PC-9 (cell line): Measurements from ENCODE around the gene DLX4. TPM values are rescaled to one million over a fixed set of nuclear protein-coding genes. Genes with fewer than 3 reads are reported as not detected.
A peak's percentile ranks its signal among the peaks of the same experiment; 100 is the strongest.

Source experiments
- BruUV-seq: library from RNA; stranded (reverse); fragments of 400-500 nt; replicated peaks from 2 replicates; lab custom pipeline; 2021; lab: Mats Ljungman, UMichigan
- CTCF ChIA-PET: fragments of 300-600 bp; sonication (Branson Sonifier 250); formaldehyde crosslinking; loops from one replicate; lab custom pipeline; 2022; ENCODE audit warnings: antibody characterized with exemption; lab: Charles Lee
- POLR2A ChIA-PET: fragments of 300-600 bp; sonication (Branson Sonifier 250); formaldehyde crosslinking; loops from one replicate; lab custom pipeline; 2022; ENCODE audit warnings: antibody characterized with exemption; ENCODE audit not compliant: unreplicated experiment; lab: Charles Lee
- DNase-seq, 2 experiments: peaks; one replicate each; pipeline versions ENCODE4 v3.0.0 to v3.0.0-alpha.2; 2015 to 2022; ENCODE audit warnings: mixed read lengths in 1 of 2
- H2AFZ ChIP-seq: fragments of 200-600 bp; sonication (generic); 2 replicates; pipeline ENCODE4 v1.8.1; 2017; ENCODE audit warnings: antibody characterized with exemption
- H3F3A ChIP-seq: fragments of 200-600 bp; sonication (generic); 2 replicates; pipeline ENCODE4 v1.8.1; 2017; ENCODE audit warnings: antibody characterized with exemption, mild to moderate bottlenecking, low read depth; ENCODE audit not compliant: insufficient read depth
- H3K27ac ChIP-seq: fragments of 200-600 bp; sonication (generic); 2 replicates; pipeline ENCODE4 v1.6.1; 2016; ENCODE audit warnings: mixed run types
- H3K27me3 ChIP-seq: fragments of 200-600 bp; sonication (generic); 2 replicates; pipeline ENCODE4 v1.6.1; 2016; ENCODE audit warnings: low read depth, mixed run types; ENCODE audit not compliant: insufficient read depth
- H3K36me3 ChIP-seq: fragments of 200-600 bp; sonication (generic); 2 replicates; pipeline ENCODE4 v1.6.1; 2016; ENCODE audit warnings: low read depth, mixed run types
- H3K4me1 ChIP-seq: fragments of 200-600 bp; sonication (generic); replicated peaks from 2 replicates; pipeline ENCODE4 v1.6.1; 2016; ENCODE audit warnings: mixed run types; ENCODE audit not compliant: insufficient read depth
- H3K4me2 ChIP-seq: fragments of 200-600 bp; sonication (generic); 2 replicates; pipeline ENCODE4 v1.6.1; 2017; ENCODE audit warnings: mixed run types
- H3K4me3 ChIP-seq: fragments of 200-600 bp; sonication (generic); 2 replicates; pipeline ENCODE4 v1.6.1; 2016; ENCODE audit warnings: mixed run types
- H3K79me2 ChIP-seq: fragments of 200-600 bp; sonication (generic); 2 replicates; pipeline ENCODE4 v1.6.1; 2017; ENCODE audit warnings: low read depth, mixed run types
- H3K9me2 ChIP-seq: fragments of 200-600 bp; sonication (generic); 2 replicates; pipeline ENCODE4 v1.8.1; 2017; ENCODE audit warnings: mild to moderate bottlenecking; ENCODE audit not compliant: insufficient read depth
- H3K9me3 ChIP-seq: fragments of 200-600 bp; sonication (generic); 2 replicates; pipeline ENCODE4 v1.8.1; 2016; ENCODE audit warnings: low read depth; ENCODE audit not compliant: insufficient read depth
- H4K20me1 ChIP-seq: fragments of 200-600 bp; sonication (generic); 2 replicates; pipeline ENCODE4 v1.8.1; 2017; ENCODE audit not compliant: insufficient read depth
- CTCF ChIP-seq: fragments of 200-600 bp; sonication (generic); conservative IDR thresholded peaks from 2 replicates; pipeline ENCODE4 v1.6.1; 2017; ENCODE audit warnings: mixed run types, antibody characterized with exemption, mild to moderate bottlenecking, moderate library complexity
- EZH2 ChIP-seq: fragments of 200-600 bp; sonication (generic); IDR thresholded peaks from 2 replicates; pipeline ENCODE4 v1.8.0; 2017; ENCODE audit warnings: antibody characterized with exemption, low read depth
- intact Hi-C: fragments of 100-400 bp; cut with micrococcal nuclease; formaldehyde crosslinking; loops from one replicate; pipeline ENCODE4 v1.10.0; 2022; ENCODE audit not compliant: unreplicated experiment
- total RNA-seq: library from RNA; stranded (reverse); gene quantifications from 2 replicates; pipeline ENCODE4 v1.2.3, GENCODE V29; 2021

Gene DLX4
- total RNA-seq, 1 experiment from 2014 or later: 8.8 TPM

- CTCF ChIA-PET: interaction anchor here (0.6 to 3.7 kb wide), 9 partner anchors 8 to 428 kb away, joined by 3 to 29 read pairs (median 5); no protein-coding TSS in a partner anchor
Measured at GRCh38 chr17:49996121-49996494, 27.1 kb downstream of the DLX4 start.

GRCh38 chr17:49996495-49997300, 27.7 kb downstream of the DLX4 start:
- Histone ChIP-seq H3K4me1 (peaks cover 34% of the 10 kb centered on the region), H3K9me3 (no peaks in the 10 kb centered on the region), H2AFZ (peak overlapping the region; percentile 87), H3K27me3 (peaks cover 7% of the 10 kb centered on the region; the same call in 1 of the 2 replicates), H3K4me2 (peak overlapping the region; percentile 94), H3K27ac (no peak overlapping the region), H3K4me3 (peak overlapping the region; percentile 68), H3F3A (peaks cover 11% of the 10 kb centered on the region), H3K9me2 (no peaks in the 10 kb centered on the region), H3K79me2 (peaks cover 6% of the 10 kb centered on the region; the same call in 1 of the 2 replicates), H4K20me1 (no peaks in the 10 kb centered on the region), H3K36me3 (no peaks in the 10 kb centered on the region)
- intact Hi-C loops: loop anchor here (1.0 to 10.0 kb wide), 3 partner anchors 135 to 582 kb away; partner anchors contain the start of gene PHB1
- ChIA-PET CTCF (interaction anchor here (0.6 to 3.7 kb wide), 12 partner anchors 9 to 422 kb away, joined by 3 to 29 read pairs (median 4); no protein-coding TSS in a partner anchor), POLR2A (no interaction called here)
- peak; percentile 45 to 61 for DNase-seq
- no TSS peak for BruUV-seq
- no peak for TF ChIP-seq EZH2
- peak; percentile 100 for TF ChIP-seq CTCF

More at GRCh38 chr17:49996121-49996494, 27.1 kb downstream of the DLX4 start:
- no peaks in the 10 kb centered on the region for H3K9me2 ChIP-seq
- H4K20me1 ChIP-seq: no peaks in the 10 kb centered on the region
- H2AFZ ChIP-seq: no peak overlapping the region
- peaks cover 7% of the 10 kb centered on the region; the same call in 1 of the 2 replicates for H3K27me3 ChIP-seq
- POLR2A ChIA-PET: no interaction called here
- no peak overlapping the region for H3K27ac ChIP-seq
- no peaks in the 10 kb centered on the region for H3K36me3 ChIP-seq
- H3K79me2 ChIP-seq: peaks cover 6% of the 10 kb centered on the region; the same call in 1 of the 2 replicates
- peaks cover 11% of the 10 kb centered on the region for H3F3A ChIP-seq
- peaks cover 34% of the 10 kb centered on the region for H3K4me1 ChIP-seq
- no peak for DNase-seq
- H3K4me2 ChIP-seq: peak overlapping the region; percentile 94
- H3K9me3 ChIP-seq: no peaks in the 10 kb centered on the region
- TF ChIP-seq CTCF (no peak), EZH2 (no peak)
- no TSS peak for BruUV-seq
- intact Hi-C loops: loop anchor here (1.0 to 10.0 kb wide), 3 partner anchors 135 to 581 kb away; partner anchors contain the start of gene PHB1
- peak overlapping the region; percentile 68; the same call in 1 of the 2 replicates for H3K4me3 ChIP-seq

GRCh38 chr17:49997301-49997650, 28.3 kb downstream of the DLX4 start:
- Histone ChIP-seq H3F3A (peaks cover 11% of the 10 kb centered on the region), H3K9me2 (no peaks in the 10 kb centered on the region), H3K27ac (no peak overlapping the region), H3K4me2 (peak overlapping the region; percentile 94), H2AFZ (0 out of 2 replicates have a peak overlapping the region, but pooled peaks have one; percentile 87), H3K9me3 (no peaks in the 10 kb centered on the region), H3K79me2 (peaks cover 6% of the 10 kb centered on the region; the same call in 1 of the 2 replicates), H3K36me3 (no peaks in the 10 kb centered on the region), H3K4me1 (peaks cover 34% of the 10 kb centered on the region), H3K27me3 (peaks cover 7% of the 10 kb centered on the region; the same call in 1 of the 2 replicates), H4K20me1 (no peaks in the 10 kb centered on the region), H3K4me3 (peak overlapping the region; percentile 68)
- ChIA-PET CTCF (interaction anchor here (0.6 to 3.7 kb wide), 8 partner anchors 9 to 441 kb away, joined by 3 to 29 read pairs (median 4); no protein-coding TSS in a partner anchor), POLR2A (no interaction called here)
- intact Hi-C loops: loop anchor here (5.0 to 10.0 kb wide), 2 partner anchors 300 to 582 kb away; partner anchors contain the start of gene PHB1
- no peak for DNase-seq
- TF ChIP-seq CTCF: no peak
- no peak for TF ChIP-seq EZH2
- BruUV-seq: no TSS peak
